OCI-LY3 (cell line): Measurements from ENCODE around the gene TAC3.

Experiments used
- H2AFZ ChIP-seq: fragments of 200-600, 300-600 bp; shearing (Covaris generic); 2 replicates; pipeline ENCODE4 v1.6.0; 2014; ENCODE audit warnings: antibody characterized with exemption, low read depth, low read length
- H3K27ac ChIP-seq: fragments of 200-600, 300-600 bp; sonication (generic); 2 replicates; pipeline ENCODE4 v1.5.1; 2014; ENCODE audit warnings: mild to moderate bottlenecking, low read length, moderate library complexity, mixed read lengths
- H3K27me3 ChIP-seq: fragments of 200-600, 300-600 bp; sonication (generic); 2 replicates; pipeline ENCODE4 v1.6.1; 2014; ENCODE audit warnings: low read depth, low read length, mixed read lengths
- H3K36me3 ChIP-seq: fragments of 200-600, 300-600 bp; sonication (generic); replicated peaks from 2 replicates; pipeline ENCODE3; 2014; ENCODE audit warnings: low read depth, low read length, mixed read lengths
- H3K4me1 ChIP-seq: fragments of 300-600, 200-600 bp; sonication (generic); 2 replicates; pipeline ENCODE4 v1.6.1; 2014; ENCODE audit warnings: low read length, mixed read lengths
- H3K4me2 ChIP-seq: fragments of 200-600, 300-600 bp; sonication (generic); 2 replicates; pipeline ENCODE4 v1.6.1; 2014; ENCODE audit warnings: low read length, mixed read lengths
- H3K4me3 ChIP-seq: fragments of 300-600, 200-600 bp; sonication (generic); 2 replicates; pipeline ENCODE4 v1.5.1; 2014; ENCODE audit warnings: antibody characterized with exemption, mild to moderate bottlenecking, low read length, moderate library complexity
- H3K79me2 ChIP-seq: fragments of 300-600, 200-600 bp; shearing (Covaris generic); 2 replicates; pipeline ENCODE4 v1.6.1; 2014; ENCODE audit warnings: mild to moderate bottlenecking, low read length, mixed read lengths
- H3K9ac ChIP-seq: fragments of 300-600, 200-600 bp; shearing (Covaris generic); 2 replicates; pipeline ENCODE4 v1.6.0; 2014; ENCODE audit warnings: mild to moderate bottlenecking, low read length, moderate library complexity
- H3K9me3 ChIP-seq: fragments of 200-600, 300-600 bp; shearing (Covaris generic); 2 replicates; pipeline ENCODE4 v1.6.1; 2014; ENCODE audit warnings: low read length, mixed read lengths; ENCODE audit not compliant: insufficient read depth
- H4K20me1 ChIP-seq: fragments of 200-600, 300-600 bp; sonication (generic); 2 replicates; pipeline ENCODE4 v1.6.1; 2016; ENCODE audit warnings: low read length, mixed read lengths; ENCODE audit not compliant: insufficient read depth
- CTCF ChIP-seq: fragments of 200-600, 300-600 bp; sonication (generic); IDR thresholded peaks from 2 replicates; pipeline ENCODE4 v1.5.1; 2014; ENCODE audit warnings: antibody characterized with exemption, low read length, low read depth
- EZH2phosphoT487 ChIP-seq: fragments of 200-600 bp; shearing (Covaris generic); IDR thresholded peaks from 2 replicates; pipeline ENCODE4 v1.6.1; 2018; ENCODE audit warnings: antibody characterized with exemption, mixed run types, low read depth

The TAC3 gene

DNA sequence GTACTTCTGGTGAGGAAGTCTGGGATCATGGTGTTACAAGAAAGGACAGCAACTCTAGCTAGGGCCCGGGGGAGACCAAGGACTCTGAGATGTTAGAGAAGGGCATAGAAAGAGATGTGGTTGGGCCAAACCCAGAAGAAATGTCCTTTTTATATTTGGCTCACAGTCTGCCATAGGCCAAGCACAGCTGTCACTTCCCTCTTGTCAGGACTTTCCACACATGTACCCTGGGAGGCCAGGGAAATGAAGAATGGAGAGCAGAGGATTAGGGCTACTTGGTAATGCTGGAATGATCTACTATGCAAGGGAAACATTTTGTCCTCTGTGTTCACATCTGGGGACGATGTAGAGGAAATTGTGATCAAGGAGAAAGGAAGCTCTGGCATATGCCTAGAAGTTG, 24.4 kb upstream of the TAC3 start:
- Histone ChIP-seq H2AFZ (no peak overlapping the region), H3K4me1 (no peaks in the 10 kb centered on the region), H3K36me3 (no peaks in the 10 kb centered on the region), H3K9me3 (no peaks in the 10 kb centered on the region), H3K9ac (no peak overlapping the region), H3K4me3 (no peak overlapping the region), H3K79me2 (no peaks in the 10 kb centered on the region), H3K4me2 (no peak overlapping the region), H3K27me3 (no peaks in the 10 kb centered on the region; the same call in 1 of the 2 replicates), H3K27ac (no peak overlapping the region), H4K20me1 (no peaks in the 10 kb centered on the region)
- TF ChIP-seq EZH2phosphoT487 (no peak), CTCF (no peak)

- H3K79me2 ChIP-seq, result no peaks in the 10 kb centered on the region
- no peak overlapping the region for H3K9ac ChIP-seq
- H3K27ac ChIP-seq, result no peak overlapping the region
- H4K20me1 ChIP-seq, result no peaks in the 10 kb centered on the region
- no peak overlapping the region for H3K4me3 ChIP-seq
- no peaks in the 10 kb centered on the region for H3K36me3 ChIP-seq
- H3K4me2 ChIP-seq, result no peak overlapping the region
- no peaks in the 10 kb centered on the region for H3K4me1 ChIP-seq
- H3K9me3 ChIP-seq, result no peaks in the 10 kb centered on the region
- H3K27me3 ChIP-seq, result no peaks in the 10 kb centered on the region; the same call in 1 of the 2 replicates
- no peak overlapping the region for H2AFZ ChIP-seq
- TF ChIP-seq CTCF (no peak), EZH2phosphoT487 (no peak)
These were observed 23.9 kb upstream of the TAC3 start for GRCh38 chr12:57040211-57040610.

- no peak overlapping the region for H3K4me2 ChIP-seq
- TF ChIP-seq CTCF (no peak), EZH2phosphoT487 (no peak)
These were observed 22.9 kb upstream of the TAC3 start for GRCh38 chr12:57039016-57039798.

GRCh38 chr12:57037264-57037663, 20.9 kb upstream of the TAC3 start:
- no peak overlapping the region for H3K4me2 ChIP-seq
- no peak overlapping the region for H2AFZ ChIP-seq
- no peak overlapping the region for H3K27ac ChIP-seq
- H3K36me3 ChIP-seq, result no peaks in the 10 kb centered on the region
- H3K27me3 ChIP-seq, result no peaks in the 10 kb centered on the region; the same call in 1 of the 2 replicates
- H4K20me1 ChIP-seq, result no peaks in the 10 kb centered on the region
- H3K79me2 ChIP-seq, result no peaks in the 10 kb centered on the region
- H3K9me3 ChIP-seq, result no peaks in the 10 kb centered on the region
- TF ChIP-seq CTCF (no peak), EZH2phosphoT487 (no peak)
- no peak overlapping the region for H3K4me3 ChIP-seq
- no peaks in the 10 kb centered on the region for H3K4me1 ChIP-seq
- H3K9ac ChIP-seq, result no peak overlapping the region

More at GRCh38 chr12:57039016-57039798, 22.9 kb upstream of the TAC3 start:
- H3K9me3 ChIP-seq, result no peaks in the 10 kb centered on the region
- no peaks in the 10 kb centered on the region; the same call in 1 of the 2 replicates for H3K27me3 ChIP-seq
- H3K9ac ChIP-seq, result no peak overlapping the region
- no peaks in the 10 kb centered on the region for H3K4me1 ChIP-seq
- H3K27ac ChIP-seq, result no peak overlapping the region
- no peak overlapping the region for H2AFZ ChIP-seq
- H3K4me3 ChIP-seq, result no peak overlapping the region
- no peaks in the 10 kb centered on the region for H3K36me3 ChIP-seq
- H4K20me1 ChIP-seq, result no peaks in the 10 kb centered on the region
- H3K79me2 ChIP-seq, result no peaks in the 10 kb centered on the region
